Measurements from ENCODE around the gene GPRC5B. TPM values are rescaled to one million over a fixed set of nuclear protein-coding genes. Genes with fewer than 3 reads are reported as not detected.

The GPRC5B gene
- total and polyA plus RNA-seq, 5 donors, result 56.4 to 86.8 (median 82.4) TPM

- ATAC-seq, result no peak
- Histone ChIP-seq H3K4me3 (ENCODE audit: low read length) (no peak overlapping the region), H3K27me3 (ENCODE audit: control insufficient read depth, insufficient read depth) (no peaks in the 10 kb centered on the region), H3K9me3 (ENCODE audit: control insufficient read depth, low read length) (no peaks in the 10 kb centered on the region), H3K4me1 (ENCODE audit: control insufficient read depth, insufficient read depth, low read length) (no peaks in the 10 kb centered on the region), H3K27ac (ENCODE audit: low read length) (no peak overlapping the region)
- DNase-seq, result no peak
- WGBS, result 76% methylated on average over 22 of the region's 22 CpGs
- intact Hi-C loops (cut with DNase I), result no loop called here
These were observed 28.0 kb upstream of the GPRC5B start for GRCh38 chr16:19912455-19913339.

GRCh38 chr16:19911747-19912454 is 27.3 kb upstream of the GPRC5B start:
- ATAC-seq (no peak), DNase-seq (no peak)
- WGBS, result 54% methylated on average over 8 of the region's 8 CpGs
- no peaks in the 10 kb centered on the region for H3K27me3 ChIP-seq (ENCODE audit: control insufficient read depth, insufficient read depth)
- no peaks in the 10 kb centered on the region for H3K9me3 ChIP-seq (ENCODE audit: control insufficient read depth, low read length)
- H3K27ac ChIP-seq (ENCODE audit: low read length), result no peak overlapping the region
- no peak overlapping the region for H3K4me3 ChIP-seq (ENCODE audit: low read length)
- intact Hi-C loops (cut with DNase I), result no loop called here
- no peaks in the 10 kb centered on the region for H3K4me1 ChIP-seq (ENCODE audit: control insufficient read depth, insufficient read depth, low read length)

- 90% methylated on average over 2 of the region's 2 CpGs for WGBS
These were observed 26.6 kb upstream of the GPRC5B start for GRCh38 chr16:19911204-19911603.

GRCh38 chr16:19909750-19910322 is 25.2 kb upstream of the GPRC5B start:
- H3K9me3 ChIP-seq (ENCODE audit: control insufficient read depth, low read length), result no peaks in the 10 kb centered on the region
- no peak for DNase-seq
- intact Hi-C loops (cut with DNase I), result loop anchor here (5.0 to 10.0 kb wide), 4 partner anchors 392 to 475 kb away; no protein-coding TSS in a partner anchor
- H3K27me3 ChIP-seq (ENCODE audit: control insufficient read depth, insufficient read depth), result no peaks in the 10 kb centered on the region
- no peak overlapping the region for H3K4me3 ChIP-seq (ENCODE audit: low read length)
- no peak for ATAC-seq
- H3K27ac ChIP-seq (ENCODE audit: low read length), result no peak overlapping the region
- WGBS, result 63% methylated on average over 2 of the region's 2 CpGs
- no peaks in the 10 kb centered on the region for H3K4me1 ChIP-seq (ENCODE audit: control insufficient read depth, insufficient read depth, low read length)

More at GRCh38 chr16:19911204-19911603, 26.6 kb upstream of the GPRC5B start:
- no peak overlapping the region for H3K27ac ChIP-seq (ENCODE audit: low read length)
- intact Hi-C loops (cut with DNase I), result no loop called here
- H3K9me3 ChIP-seq (ENCODE audit: control insufficient read depth, low read length), result no peaks in the 10 kb centered on the region
- H3K4me1 ChIP-seq (ENCODE audit: control insufficient read depth, insufficient read depth, low read length), result no peaks in the 10 kb centered on the region
- H3K4me3 ChIP-seq (ENCODE audit: low read length), result no peak overlapping the region
- ATAC-seq, result no peak
- DNase-seq, result no peak
- no peaks in the 10 kb centered on the region for H3K27me3 ChIP-seq (ENCODE audit: control insufficient read depth, insufficient read depth)

GRCh38 chr16:19908921-19909320 is 24.3 kb upstream of the GPRC5B start:
- DNase-seq, result no peak
- intact Hi-C loops (cut with DNase I), result loop anchor here (5.0 to 10.0 kb wide), 4 partner anchors 393 to 476 kb away; no protein-coding TSS in a partner anchor
- no peaks in the 10 kb centered on the region for H3K27me3 ChIP-seq (ENCODE audit: control insufficient read depth, insufficient read depth)
- WGBS, result 74% methylated on average over 1 of the region's 1 CpG
- H3K4me3 ChIP-seq (ENCODE audit: low read length), result no peak overlapping the region
- H3K4me1 ChIP-seq (ENCODE audit: control insufficient read depth, insufficient read depth, low read length), result no peaks in the 10 kb centered on the region
- no peaks in the 10 kb centered on the region for H3K9me3 ChIP-seq (ENCODE audit: control insufficient read depth, low read length)
- no peak for ATAC-seq
- H3K27ac ChIP-seq (ENCODE audit: low read length), result no peak overlapping the region

GRCh38 chr16:19907161-19907992 is 22.7 kb upstream of the GPRC5B start:
- peak; percentile 57 to 78 (median 78) for DNase-seq
- no peaks in the 10 kb centered on the region for H3K9me3 ChIP-seq (ENCODE audit: control insufficient read depth, low read length)
- no peak overlapping the region for H3K27ac ChIP-seq (ENCODE audit: low read length)
- no peak overlapping the region for H3K4me3 ChIP-seq (ENCODE audit: low read length)
- intact Hi-C loops (cut with DNase I), result loop anchor here (5.0 to 10.0 kb wide), 4 partner anchors 395 to 477 kb away; no protein-coding TSS in a partner anchor
- no peaks in the 10 kb centered on the region for H3K27me3 ChIP-seq (ENCODE audit: control insufficient read depth, insufficient read depth)
- 20% methylated on average over 24 of the region's 24 CpGs for WGBS
- ATAC-seq, result peak; percentile 92
- H3K4me1 ChIP-seq (ENCODE audit: control insufficient read depth, insufficient read depth, low read length), result no peaks in the 10 kb centered on the region

GRCh38 chr16:19901164-19901563 is 16.5 kb upstream of the GPRC5B start:
- intact Hi-C loops (cut with DNase I), result loop anchor here in 2 of 4 donors (10.0 kb wide), 2 partner anchors 404 to 484 kb away; no protein-coding TSS in a partner anchor
- 76% methylated on average over 7 of the region's 7 CpGs for WGBS

GRCh38 chr16:19899605-19899955 is 14.9 kb upstream of the GPRC5B start:
- Histone ChIP-seq H3K9me3 (ENCODE audit: control insufficient read depth, low read length) (no peaks in the 10 kb centered on the region), H3K4me3 (ENCODE audit: low read length) (no peak overlapping the region), H3K27me3 (ENCODE audit: control insufficient read depth, insufficient read depth) (no peaks in the 10 kb centered on the region), H3K27ac (ENCODE audit: low read length) (no peak overlapping the region), H3K4me1 (ENCODE audit: control insufficient read depth, insufficient read depth, low read length) (no peaks in the 10 kb centered on the region)
- intact Hi-C loops (cut with DNase I), result no loop called here
- no peak for DNase-seq
- ATAC-seq, result no peak
- 58% methylated on average over 5 of the region's 5 CpGs for WGBS

More at GRCh38 chr16:19901164-19901563, 16.5 kb upstream of the GPRC5B start:
- H3K27me3 ChIP-seq (ENCODE audit: control insufficient read depth, insufficient read depth), result no peaks in the 10 kb centered on the region
- no peak overlapping the region for H3K4me3 ChIP-seq (ENCODE audit: low read length)
- no peak overlapping the region for H3K27ac ChIP-seq (ENCODE audit: low read length)
- DNase-seq (no peak), ATAC-seq (no peak)
- H3K4me1 ChIP-seq (ENCODE audit: control insufficient read depth, insufficient read depth, low read length), result no peaks in the 10 kb centered on the region
- H3K9me3 ChIP-seq (ENCODE audit: control insufficient read depth, low read length), result no peaks in the 10 kb centered on the region

- no peak for DNase-seq
- 16% methylated on average over 13 of the region's 13 CpGs for WGBS
- Histone ChIP-seq H3K4me1 (ENCODE audit: control insufficient read depth, insufficient read depth, low read length) (no peaks in the 10 kb centered on the region), H3K4me3 (ENCODE audit: low read length) (no peak overlapping the region), H3K9me3 (ENCODE audit: control insufficient read depth, low read length) (no peaks in the 10 kb centered on the region), H3K27me3 (ENCODE audit: control insufficient read depth, insufficient read depth) (no peaks in the 10 kb centered on the region), H3K27ac (ENCODE audit: low read length) (no peak overlapping the region)
- peak in 1 of 2 donors; percentile 57 for ATAC-seq
- intact Hi-C loops (cut with DNase I), result no loop called here
These were observed 14.4 kb upstream of the GPRC5B start for GRCh38 chr16:19898924-19899604.

GRCh38 chr16:19898166-19898565 is 13.5 kb upstream of the GPRC5B start:
- DNase-seq (no peak), ATAC-seq (no peak)
- Histone ChIP-seq H3K27ac (ENCODE audit: low read length) (no peak overlapping the region), H3K9me3 (ENCODE audit: control insufficient read depth, low read length) (no peaks in the 10 kb centered on the region), H3K27me3 (ENCODE audit: control insufficient read depth, insufficient read depth) (no peaks in the 10 kb centered on the region), H3K4me3 (ENCODE audit: low read length) (no peak overlapping the region), H3K4me1 (ENCODE audit: control insufficient read depth, insufficient read depth, low read length) (no peaks in the 10 kb centered on the region)
- intact Hi-C loops (cut with DNase I), result no loop called here
- 69% methylated on average over 5 of the region's 5 CpGs for WGBS
